NCI-H2196 treated with DMSO at 0.1 percent for 48 hours (cell line): Measurements from ENCODE around the gene GAS7.
"Not testable (repeated sequence)": the region's sequence is repeated elsewhere in the genome, so short reads cannot be mapped to it uniquely, and the experiment has no call there.

Source experiments
- DNase-seq: peaks from one replicate; lab custom pipeline; 2025; ENCODE audit not compliant: unreplicated experiment; lab: John Stamatoyannopoulos, UW

Gene GAS7

DNA sequence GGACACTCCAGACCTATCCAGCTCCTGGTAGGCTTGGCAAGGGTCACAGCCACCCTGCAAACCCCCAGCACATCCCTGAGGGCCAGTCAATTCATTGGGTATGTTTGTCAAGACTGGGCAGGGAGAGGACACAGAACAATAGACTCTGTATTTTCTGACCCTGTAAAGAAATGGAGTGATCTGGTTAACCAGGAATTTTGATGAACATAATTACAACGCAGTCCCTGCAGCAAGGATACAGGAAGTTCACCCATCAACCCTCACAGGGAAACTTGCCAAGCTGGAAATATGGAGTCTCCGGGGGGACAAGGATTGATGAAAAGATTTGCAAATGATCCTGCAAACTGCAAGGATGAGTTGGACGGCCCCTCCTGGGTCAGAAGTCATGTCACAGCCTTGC is 167.3 kb downstream of the GAS7 start:
- no peak for DNase-seq

GRCh38 chr17:10029129-10029528 is 169.3 kb downstream of the GAS7 start:
- no peak for DNase-seq

DNA sequence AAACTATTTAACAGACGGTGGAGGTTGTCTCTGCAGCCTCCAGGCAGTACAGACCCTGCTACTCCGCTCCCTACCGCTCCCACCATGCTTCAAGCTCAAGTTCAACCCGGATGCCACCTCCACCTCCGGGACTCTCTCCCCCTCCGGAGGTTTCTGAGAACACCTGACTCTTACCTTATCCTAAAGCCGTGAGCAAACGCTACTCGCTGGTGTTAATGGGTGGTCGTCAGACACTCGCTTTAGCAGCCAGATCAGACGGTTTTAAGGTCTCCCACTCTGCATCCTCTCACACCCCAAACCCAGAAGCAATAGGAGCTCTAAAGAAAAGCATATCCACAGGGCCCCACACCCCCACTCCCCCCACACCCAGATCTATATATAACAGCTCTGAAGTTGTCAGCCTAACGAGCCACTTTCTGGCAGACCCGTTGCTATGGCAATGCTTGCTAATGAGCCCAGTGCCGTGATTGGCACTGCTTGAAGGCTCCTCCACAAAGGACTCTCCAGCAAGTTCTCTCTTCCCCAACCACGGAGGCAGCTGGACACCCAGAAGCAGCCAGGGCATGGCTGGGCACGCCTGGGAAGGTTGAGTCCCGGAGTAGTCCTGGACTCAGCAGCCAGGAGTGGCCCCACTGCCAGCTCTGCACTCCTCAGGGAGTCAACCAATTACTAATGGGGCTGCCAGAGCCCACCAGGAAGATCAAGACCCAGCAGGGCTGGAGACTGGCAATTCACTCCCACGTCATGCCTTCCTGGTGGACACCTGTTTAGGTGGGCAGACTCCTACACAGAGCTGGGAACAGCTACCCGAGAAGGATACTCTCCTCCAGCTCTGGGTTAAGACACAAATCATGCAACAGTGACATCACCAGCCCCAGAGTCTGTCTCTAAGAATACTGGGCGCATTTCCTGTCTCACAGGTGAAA is 172.2 kb downstream of the GAS7 start:
- DNase-seq: no peak

GRCh38 chr17:10025224-10025623 is 173.2 kb downstream of the GAS7 start:
- DNase-seq: no peak

DNA sequence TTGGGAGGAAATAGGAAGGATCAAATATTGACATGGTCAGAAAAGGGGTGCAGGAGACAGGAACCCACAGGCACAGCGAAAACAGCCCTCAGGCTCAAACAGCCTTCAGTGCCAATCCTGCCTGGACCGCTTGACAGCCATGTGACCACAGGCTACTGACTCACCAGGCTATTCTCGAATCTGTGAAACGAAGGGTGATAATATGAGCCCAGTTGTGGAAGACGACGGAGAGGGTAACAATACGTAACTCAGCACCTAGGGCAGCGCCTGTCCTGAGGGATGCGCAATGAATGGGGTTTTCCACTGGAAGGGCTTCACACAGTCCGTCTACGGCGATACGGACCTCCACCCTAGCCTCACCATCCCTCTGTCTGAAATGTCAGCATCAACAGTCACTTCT is 176.0 kb downstream of the GAS7 start:
- no peak for DNase-seq

GRCh38 chr17:10021272-10021984 is 177.0 kb downstream of the GAS7 start:
- DNase-seq: no peak

DNA sequence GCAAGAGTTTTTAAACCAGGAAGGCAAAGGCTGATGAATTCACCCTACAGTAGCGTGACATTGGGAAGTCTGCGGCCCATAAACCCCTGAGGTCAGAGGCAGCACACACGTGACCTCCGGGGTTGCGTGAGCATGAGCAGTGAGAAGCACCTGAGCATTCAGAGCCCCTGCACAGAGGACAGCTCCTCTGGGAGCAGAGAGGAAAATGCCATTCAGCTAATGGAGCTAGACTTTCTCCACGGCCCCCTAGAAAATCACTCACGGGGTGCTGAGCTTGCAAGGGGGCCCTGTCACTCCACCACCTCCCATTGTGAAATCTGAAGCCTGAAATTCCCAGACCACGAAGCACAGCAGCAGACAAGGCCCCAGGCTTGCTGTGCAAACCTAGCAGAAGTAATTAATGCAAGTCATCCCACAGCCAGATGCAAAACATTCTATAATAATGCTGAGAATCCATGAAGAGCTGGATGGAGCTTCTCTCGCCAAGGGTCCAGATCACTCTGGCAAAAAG is 178.4 kb downstream of the GAS7 start:
- DNase-seq: no peak

GRCh38 chr17:10018461-10018891 is 179.9 kb downstream of the GAS7 start:
- DNase-seq: no peak

GRCh38 chr17:10016958-10017570 is 181.3 kb downstream of the GAS7 start:
- not testable (repeated sequence) for DNase-seq

- DNase-seq: no peak
These were observed 184.9 kb downstream of the GAS7 start for GRCh38 chr17:10013365-10014112.

- DNase-seq: no peak
These were observed 187.7 kb downstream of the GAS7 start for GRCh38 chr17:10010752-10011151.

DNA sequence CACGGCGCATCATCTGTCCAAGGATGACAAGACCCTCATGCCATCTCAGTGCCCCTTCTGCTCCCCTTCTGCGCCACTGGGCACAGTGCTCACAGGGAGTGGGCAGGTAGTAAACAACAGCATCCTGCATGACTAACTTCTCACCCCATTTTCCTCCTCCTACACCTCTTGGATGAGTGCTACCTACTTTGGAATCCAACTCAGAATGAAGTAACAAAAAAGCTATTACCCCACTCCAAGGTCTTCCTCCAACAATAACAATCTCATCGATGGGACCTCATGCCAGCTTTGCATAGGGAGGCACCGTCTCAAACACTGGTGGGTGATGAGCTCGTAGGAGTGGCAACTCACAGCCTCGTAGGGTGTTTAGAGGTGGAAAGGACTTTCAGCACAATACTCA is 194.7 kb downstream of the GAS7 start:
- DNase-seq: no peak

DNA sequence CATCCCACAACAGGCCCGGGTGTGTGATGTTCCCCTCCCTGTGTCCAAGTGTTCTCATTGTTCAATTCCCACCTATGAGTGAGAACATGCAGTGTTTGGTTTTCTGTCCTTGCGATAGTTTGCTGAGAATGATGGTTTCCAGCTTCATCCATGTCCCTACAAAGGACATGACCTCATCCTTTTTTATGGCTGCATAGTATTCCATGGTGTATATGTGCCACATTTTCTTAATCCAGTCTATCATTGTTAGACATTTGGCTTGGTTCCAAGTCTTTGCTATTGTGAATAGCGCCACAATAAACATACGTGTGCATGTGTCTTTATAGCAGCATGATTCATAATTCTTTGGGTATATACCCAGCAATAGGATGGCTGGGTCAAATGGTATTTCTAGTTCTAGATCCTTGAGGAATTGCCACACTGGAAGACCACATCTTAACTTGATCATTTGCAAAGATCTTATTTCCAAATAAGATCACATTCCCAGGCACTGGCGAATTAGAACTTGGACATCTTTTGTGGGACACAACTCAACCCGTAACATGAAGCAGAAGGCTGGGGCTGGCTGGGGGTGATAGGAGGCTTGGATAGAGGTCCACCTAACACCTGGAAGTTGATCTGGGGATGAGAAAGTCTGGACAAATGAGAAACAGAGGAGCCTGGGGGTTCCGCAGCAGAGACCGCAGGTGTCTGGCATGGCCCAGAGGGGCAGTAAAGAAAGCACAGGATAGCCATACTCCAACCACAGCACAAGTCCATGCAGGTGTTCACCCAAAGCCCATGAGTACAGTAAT is 195.6 kb downstream of the GAS7 start:
- not testable (repeated sequence) for DNase-seq

- no peak for DNase-seq
These were observed 197.0 kb downstream of the GAS7 start for GRCh38 chr17:10001306-10001873.

DNA sequence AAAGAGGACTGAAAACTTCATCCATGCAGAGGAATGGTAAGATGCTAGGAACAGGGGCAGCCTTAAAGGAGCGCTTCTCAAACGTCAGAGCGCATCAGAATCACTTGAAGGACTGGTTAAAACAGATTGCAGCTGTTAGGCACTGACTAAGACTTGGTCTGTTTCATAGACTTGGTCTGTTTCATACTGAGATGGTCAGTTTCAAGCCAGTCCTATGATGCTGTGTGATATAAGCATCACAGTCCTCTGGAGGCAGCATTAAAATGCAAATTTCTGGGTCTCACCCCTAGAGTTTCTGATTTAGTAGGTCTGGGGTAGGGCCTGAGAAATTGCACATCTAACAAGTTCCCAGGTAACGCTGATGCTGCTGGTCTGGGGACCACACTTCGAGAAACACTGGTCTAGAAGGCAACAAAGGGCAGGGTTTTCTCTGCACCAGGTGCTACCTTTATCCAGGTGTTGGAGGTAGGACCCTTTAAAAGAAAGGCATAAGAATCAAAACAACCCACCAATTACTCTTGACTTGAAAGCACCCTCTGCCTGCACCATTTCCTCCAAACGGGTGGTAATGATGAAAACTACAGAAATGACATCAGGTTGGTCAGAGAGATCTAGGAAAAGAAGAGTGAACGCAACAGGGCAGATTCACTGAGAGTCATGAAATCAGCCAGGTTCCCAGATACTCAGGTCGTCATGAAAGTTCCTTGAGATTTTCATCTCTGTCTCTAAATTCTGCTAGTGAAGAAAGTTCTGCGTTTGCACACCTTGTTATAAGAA is 198.3 kb downstream of the GAS7 start:
- no peak for DNase-seq

DNA sequence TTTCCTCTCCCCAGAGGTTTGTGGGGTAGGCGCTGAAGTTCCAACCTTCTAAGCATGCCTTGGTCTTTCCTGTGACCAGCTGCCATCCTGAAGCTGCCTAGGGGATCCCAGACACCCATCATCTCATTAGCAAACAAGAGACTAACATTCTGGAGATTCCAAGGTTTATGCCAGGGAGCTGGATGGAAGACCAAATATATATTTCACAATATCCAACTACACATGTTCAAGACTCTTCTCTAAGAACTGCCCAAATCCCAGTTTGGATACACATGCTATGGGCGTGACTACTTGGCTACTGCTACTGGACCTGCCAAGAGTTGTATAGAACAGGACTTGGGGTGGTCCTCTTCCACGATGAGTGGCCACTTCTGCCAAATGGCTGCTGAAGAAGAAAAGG is 200.3 kb downstream of the GAS7 start:
- DNase-seq: no peak

GRCh38 chr17:9994761-9995160 is 203.6 kb downstream of the GAS7 start:
- no peak for DNase-seq

- DNase-seq: no peak
These were observed 206.6 kb downstream of the GAS7 start for GRCh38 chr17:9991796-9992195.

DNA sequence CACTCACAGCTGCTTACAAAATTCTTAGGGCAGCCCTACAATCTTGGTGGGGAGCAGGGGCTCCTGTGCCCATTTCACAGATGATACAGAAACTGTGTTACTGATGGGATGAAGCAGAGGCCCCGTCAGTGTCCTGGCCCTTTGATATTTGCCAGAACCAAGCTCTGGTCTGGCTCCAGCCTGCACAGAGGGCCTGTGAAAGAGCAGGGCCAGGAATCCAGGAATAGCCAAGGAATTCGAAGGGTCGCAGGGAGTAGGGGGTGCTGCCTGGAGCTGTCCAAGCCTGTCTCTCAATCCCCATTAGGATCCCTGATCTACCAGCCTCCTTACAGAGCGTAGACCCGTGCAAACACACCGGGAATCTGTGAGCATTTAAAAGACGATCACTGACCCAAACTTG is 207.1 kb downstream of the GAS7 start:
- no peak for DNase-seq
